GM19452 (cell line): ENCODE results near the gene TECPR2.
"Not testable (repeated sequence)": the region's sequence is repeated elsewhere in the genome, so short reads cannot be mapped to it uniquely, and the experiment has no call there.

Experiments
- ATAC-seq: cut with Tn5 transposase; IDR thresholded peaks from one replicate; pipeline ENCODE4 v1.9.1; 2021; ENCODE audit not compliant: unreplicated experiment

Gene TECPR2, protein sequence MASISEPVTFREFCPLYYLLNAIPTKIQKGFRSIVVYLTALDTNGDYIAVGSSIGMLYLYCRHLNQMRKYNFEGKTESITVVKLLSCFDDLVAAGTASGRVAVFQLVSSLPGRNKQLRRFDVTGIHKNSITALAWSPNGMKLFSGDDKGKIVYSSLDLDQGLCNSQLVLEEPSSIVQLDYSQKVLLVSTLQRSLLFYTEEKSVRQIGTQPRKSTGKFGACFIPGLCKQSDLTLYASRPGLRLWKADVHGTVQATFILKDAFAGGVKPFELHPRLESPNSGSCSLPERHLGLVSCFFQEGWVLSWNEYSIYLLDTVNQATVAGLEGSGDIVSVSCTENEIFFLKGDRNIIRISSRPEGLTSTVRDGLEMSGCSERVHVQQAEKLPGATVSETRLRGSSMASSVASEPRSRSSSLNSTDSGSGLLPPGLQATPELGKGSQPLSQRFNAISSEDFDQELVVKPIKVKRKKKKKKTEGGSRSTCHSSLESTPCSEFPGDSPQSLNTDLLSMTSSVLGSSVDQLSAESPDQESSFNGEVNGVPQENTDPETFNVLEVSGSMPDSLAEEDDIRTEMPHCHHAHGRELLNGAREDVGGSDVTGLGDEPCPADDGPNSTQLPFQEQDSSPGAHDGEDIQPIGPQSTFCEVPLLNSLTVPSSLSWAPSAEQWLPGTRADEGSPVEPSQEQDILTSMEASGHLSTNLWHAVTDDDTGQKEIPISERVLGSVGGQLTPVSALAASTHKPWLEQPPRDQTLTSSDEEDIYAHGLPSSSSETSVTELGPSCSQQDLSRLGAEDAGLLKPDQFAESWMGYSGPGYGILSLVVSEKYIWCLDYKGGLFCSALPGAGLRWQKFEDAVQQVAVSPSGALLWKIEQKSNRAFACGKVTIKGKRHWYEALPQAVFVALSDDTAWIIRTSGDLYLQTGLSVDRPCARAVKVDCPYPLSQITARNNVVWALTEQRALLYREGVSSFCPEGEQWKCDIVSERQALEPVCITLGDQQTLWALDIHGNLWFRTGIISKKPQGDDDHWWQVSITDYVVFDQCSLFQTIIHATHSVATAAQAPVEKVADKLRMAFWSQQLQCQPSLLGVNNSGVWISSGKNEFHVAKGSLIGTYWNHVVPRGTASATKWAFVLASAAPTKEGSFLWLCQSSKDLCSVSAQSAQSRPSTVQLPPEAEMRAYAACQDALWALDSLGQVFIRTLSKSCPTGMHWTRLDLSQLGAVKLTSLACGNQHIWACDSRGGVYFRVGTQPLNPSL (N-terminal part only)

DNA sequence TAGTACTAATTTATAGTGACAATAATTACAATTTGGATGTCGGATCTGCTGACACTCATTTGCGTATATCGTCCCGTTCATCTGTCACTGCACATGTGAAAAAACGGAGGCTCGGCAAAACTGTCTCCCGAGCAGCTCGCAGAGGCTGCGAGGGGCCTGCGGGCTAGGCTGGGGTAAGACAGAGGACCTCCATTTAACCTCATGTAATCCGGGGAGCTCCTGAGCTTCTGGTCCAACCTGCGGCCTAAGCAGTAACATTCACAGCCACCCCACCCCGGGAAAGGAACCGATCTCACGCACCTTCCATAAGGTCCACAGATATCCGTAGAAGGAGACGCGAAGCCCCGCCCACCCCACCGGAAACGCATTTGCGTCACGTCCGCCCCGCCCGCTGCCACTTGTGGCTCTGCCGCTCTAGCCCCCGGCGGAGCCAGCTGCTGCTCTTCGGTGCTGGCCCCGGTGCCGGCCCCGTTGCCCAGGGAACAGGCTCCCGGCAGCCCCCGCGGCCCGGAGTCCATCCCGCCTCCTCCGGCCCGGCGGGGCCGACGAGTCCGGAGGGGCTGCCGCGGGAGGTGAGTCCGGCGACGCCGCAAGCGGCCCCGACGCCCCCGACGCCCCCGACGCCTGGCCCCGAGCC lies at the start of gene TECPR2, which contains the start of gene CINP:
Gene TECPR2 (plus strand): TSS at position 397 of the 637 bp plus-strand sequence. CDS start 13,781 bp downstream, outside the sequence.
Gene CINP (minus strand): TSS at position 346 of the 637 bp plus-strand sequence. CDS start 39 bp downstream, at position 307.
- ATAC-seq = peak; percentile 84

DNA sequence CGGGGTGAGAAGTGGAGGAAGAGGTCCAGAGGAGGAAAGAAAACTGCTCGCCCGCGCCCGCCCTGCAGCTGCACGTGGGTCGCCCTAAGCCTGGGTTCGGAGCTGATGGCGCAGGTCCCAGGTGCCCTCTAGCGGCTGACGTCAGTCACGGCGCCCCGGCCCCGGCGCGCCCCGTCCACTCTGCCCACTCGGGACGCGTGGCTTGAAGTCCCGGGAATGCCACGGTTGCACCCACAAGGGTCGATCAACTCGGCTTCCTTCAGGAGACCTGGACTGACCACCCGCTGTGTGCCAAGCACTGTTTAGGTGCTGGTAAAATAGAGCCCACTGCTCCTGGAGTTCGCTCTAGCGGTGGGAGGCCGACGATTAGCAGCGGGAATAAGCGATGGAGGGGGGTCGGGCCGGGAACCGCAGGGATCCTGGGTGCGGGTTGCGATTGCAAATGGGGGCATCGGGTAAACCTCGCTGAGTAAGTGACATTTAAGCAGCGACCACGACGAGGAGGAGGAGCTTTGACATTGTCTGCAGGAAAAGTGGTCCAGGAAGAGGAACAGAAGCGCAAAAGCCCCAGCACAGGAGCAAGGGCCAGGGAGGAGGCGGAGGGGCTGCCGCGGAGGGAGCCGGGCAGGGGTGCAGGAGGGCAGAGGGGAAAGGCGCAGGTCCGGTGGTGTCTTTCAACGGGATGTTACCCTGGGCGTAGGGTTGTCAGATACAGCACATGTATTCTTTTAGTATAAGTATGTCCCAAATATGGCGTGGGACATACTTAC lies 48.3 kb upstream of the TECPR2 start:
- peak; percentile 46 for ATAC-seq

DNA sequence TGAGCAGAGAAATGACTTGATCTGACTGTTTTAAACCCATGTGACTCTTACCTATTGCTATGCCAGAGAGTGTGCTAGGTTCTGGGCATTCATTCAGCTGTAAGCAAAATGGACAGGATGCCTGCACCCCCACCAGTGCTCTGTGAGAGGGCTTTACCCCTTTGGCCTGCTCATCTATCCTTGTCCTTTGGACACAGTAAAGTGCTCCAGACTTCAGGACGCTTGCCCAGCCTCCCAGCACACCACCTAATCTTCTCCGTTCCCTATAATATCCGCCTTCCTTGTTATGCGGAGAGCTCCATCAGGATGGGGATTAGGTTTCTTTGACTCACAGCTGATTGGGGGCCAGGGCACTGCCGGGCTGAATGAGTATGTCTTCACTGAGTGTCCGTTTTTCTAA lies 47.6 kb upstream of the TECPR2 start:
- no peak for ATAC-seq

DNA sequence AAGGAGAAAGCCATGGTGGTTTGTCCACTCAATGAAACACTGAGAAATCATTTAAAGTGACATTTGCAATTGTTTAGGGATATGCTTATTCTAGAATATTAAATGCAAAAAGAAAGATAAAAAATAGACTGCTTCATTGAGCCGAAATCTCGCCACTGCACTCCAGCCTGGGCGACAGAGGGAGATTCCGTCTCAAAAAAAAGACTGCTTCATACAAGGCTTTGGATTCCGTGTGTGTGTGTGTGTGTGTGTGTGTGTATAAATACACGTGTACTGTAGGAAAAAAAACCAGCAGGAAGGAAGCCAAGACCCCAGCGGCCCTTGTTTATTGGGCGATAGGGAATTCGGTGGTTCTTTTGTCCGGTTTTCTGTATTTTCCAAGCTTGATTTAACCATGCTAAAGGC lies 46.4 kb upstream of the TECPR2 start:
- no peak for ATAC-seq

DNA sequence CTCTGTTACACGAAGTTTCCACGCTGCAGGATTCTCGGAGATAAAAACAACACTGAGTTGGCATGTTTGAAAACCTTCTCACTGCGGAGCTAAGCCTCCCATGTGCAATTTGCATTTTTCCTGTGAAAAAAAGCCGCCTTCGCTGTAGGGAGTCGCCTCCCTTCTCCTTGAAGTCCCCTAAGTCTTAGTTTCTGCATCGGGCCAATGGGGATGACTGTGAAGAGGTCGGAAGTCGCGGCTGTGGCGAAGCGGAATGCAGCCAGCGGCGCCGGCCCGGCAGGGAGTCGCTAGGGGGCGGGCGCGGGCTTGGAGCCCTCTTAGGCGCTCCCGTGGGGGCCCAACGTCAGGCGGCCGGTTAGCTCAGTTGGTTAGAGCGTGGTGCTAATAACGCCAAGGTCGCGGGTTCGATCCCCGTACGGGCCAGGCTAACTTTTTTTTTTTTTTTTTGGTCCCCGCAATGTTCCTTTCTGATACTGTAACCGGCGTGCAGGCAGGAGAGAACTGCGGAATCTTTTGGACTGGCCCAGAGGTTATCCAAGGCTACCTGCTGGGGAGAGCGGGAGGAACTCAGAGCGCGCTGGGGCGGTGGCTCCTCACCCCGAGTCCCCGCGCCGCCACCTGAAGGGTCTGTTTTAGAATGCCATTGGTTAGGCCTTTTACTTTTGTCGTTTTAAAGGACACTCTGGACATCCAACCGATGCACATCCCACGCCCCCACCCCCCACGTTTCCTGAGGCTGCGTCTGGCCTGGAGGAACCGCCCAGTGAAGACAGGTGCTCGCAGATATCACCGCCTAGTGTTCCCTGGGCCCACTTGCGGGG lies 45.8 kb upstream of the TECPR2 start:
- peak; percentile 63 for ATAC-seq

DNA sequence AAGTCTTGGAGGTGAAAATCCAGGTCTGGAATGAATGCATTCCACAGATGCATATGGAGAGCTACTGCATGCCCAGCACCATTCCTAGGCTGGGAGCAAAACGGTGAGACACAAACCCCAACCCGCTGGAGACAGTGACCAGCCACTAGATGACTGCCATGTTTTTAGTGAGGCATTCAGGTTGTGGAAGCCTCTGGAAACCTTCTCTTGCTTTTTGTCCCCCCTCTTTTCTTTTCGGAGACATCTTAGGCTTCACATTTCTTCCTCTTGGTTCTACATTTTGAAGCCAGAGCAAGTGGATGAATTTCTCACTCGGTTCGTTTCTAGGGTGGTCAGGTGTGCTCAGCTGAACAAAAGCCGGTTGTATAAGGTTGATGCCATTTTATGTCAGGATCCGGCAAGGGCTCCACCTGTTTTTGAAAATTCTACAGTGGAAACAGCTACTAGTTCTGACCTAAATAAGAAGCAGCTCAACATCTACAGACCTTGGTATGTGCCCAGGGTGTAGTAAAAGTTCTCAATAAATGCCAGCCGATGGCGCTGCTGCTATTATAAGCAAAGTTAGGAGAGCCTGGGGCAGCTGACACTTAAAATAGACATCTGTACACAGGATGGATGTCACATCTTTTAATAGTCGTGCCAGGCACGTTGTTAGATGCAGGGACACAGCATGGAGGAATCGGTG lies 45.0 kb upstream of the TECPR2 start:
- no peak for ATAC-seq

DNA sequence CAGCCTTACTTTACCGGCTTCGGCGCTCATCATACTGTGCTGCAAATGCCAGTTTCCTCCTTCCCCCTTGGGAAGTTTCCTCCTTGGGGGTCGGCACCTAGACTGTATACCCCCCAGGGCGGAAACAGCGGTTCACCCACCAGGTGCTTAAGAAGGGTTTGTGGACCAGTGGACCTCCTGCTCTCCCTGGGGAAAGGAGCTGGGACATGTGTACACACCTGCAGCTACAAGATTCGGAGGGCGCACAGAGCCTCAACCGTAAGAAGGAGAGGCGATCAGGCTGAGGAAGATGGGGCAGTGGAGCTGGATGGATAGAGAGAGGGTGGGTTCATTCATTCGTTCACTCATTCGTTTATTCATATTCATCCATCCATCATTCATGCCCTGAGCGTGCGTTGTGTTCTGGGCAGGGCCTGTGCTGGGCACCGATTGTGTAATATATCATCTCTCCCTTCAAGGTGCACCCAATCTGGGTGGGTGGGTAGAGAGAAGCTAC lies 43.9 kb upstream of the TECPR2 start:
- no peak for ATAC-seq

DNA sequence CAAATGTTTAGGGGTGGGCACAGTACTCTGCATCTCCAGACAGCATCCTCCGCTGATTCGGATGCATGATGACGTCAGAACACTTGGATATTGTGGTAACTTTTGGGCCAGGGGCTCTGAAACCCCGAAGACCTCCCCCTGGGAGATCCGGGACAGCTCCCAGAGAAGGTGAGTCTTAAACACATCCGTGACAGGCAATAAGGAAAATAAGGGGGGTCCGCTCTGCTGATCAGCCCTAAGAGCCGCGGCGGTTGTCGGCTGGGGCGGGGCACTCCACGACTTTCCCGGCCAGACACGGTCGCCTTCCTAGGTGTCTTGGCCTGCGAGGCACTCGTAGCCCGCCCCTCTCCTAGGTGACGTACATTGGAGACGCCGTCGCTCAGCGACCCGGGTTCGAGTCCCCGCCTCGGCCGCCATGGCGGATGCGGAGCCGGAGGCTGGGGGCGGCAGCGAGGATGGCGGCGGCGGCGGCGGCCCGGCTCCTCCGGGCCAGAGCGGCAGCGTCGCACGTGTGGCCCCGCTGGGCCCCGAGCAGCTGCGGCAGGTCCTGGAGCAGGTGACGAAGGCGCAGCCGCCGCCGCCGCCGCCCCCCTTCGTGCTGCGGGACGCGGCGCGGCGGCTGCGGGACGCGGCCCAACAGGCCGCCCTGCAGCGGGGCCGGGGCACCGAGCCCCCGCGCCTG lies 43.2 kb upstream of the TECPR2 start, which contains the start of gene ZNF839:
Gene ZNF839 (plus strand): TSS at position 396 of the 682 bp plus-strand sequence. CDS start 20 bp downstream, at position 416.
- peak; percentile 60 for ATAC-seq

DNA sequence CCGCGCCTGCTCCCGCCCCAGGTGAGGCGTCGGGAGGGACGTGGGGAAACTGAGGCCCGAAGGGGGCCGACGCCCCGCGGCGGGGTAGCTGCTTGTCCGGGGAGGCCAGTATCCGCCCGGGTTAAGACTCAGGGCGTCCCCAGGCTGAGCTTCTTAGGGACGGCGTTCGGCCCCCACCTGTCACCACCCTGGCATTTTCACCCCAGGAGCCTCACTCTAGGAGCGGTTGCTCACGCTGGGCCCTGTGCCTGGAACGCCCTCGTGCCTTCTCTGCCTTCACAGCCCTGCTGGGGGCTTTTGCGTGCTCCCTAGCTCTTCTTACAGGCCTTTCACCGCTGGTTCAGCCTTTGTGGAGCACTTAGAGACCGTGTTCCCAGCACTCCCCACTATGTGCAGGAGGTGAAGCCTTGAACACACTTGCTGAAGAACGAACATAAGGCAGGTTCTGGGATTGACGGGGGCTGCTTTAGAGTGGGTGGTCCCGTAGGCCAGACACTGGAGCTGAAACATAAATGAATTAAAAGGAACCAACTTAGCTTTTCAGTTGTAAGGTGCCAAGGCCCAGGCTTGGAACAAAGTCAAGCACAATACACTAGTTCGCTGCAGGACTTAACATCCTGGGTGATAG lies 42.6 kb upstream of the TECPR2 start:
- peak; percentile 19 for ATAC-seq

DNA sequence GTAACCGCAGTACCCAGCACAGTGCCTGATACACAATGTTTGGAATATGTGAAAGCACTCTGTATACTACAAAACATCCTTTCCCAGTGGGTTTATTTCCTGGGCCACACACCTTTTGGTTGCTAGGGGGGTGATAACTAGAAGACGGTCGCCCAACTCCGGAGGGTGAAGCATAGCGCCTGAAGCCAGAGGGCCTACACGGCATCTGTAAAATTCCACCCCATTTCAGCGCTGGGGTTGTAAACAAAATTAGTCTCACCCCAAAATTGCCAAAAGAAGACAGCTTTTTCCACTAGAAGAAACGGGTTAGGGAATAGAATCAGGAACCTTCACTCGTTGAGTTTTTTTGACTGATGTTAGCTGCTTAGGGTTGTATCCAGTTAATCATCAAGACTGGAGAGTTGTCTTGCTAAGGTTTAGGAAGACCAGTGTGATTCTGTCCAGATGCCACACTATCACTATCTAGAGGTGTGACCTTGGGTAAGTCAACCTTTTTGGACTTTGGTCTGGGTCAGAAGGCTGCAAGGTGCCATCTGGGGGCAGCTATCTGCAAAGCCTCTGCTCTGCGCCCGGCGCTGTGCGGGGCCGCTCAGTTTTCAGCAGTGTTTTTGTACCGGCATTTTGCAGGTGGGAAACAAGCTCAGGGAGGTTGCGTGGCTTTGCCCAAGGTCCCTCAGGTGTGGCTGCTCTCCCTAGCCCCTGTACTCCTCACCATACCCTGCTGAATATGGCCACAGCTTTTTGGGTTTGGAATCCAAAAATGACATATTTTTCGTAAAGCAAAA lies 41.9 kb upstream of the TECPR2 start:
- no peak for ATAC-seq

DNA sequence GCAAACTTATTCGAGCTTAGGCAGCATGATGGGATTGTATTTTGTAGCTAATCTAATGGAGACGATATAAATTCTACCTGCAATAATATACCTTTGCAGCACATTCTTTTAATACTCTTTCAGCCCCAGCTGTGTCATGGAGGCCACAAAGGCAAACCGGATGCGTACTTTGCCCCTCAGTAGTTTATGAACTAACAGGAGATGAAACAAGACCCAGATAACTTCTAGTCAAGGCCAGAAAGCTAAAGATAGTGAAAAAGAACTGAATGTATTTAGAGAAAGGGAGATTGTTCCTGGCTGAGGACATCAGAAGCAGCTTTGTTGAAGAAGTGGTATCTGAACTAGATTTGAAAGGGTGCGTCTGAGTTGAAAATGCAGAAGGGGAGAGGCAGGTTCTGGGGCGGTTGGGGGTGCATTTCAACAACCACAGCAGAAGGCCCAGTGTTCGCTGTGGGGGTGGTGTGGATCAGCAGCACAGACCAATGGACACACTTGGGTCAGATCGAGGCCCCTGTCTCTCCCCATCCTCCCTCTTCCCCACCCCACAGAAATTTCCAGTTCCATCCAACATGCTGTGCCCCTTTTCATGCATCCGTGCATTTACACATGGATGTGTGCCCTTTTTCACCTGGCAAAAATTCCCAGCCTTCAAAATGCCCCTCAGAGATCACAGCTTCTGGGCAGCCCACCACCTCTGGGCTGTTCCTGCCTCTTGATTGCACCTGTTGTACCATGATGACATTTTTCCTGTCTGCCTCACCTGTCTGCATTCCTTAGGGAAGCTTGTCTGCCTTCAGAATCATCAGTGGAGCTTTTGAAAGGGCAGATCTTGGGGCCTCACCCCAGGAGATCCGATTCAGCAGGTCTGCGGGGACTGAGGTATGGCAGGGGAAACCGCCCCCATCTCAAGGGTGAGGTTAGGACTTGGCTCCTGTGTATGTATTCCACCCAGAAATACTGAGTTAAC lies 41.0 kb upstream of the TECPR2 start:
- ATAC-seq = no peak

DNA sequence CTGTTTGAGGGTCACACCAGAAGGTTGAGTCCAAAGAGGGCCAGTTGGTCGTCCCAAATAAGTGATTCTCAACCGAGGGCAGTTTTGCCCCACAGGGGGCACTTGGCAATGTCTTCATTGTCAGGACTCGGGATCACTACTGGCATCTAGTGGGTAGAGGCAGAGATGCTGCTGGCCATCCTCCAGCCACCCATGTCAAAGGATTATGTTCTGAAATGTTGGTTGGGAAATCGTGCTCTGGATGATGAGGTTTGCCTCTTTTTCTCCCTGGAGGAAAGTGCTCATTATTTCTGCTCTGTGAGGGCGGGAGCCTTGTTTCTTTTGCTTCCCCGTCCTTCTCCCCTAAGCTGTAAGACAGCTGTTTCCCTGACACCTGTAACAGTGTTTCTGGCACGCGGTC lies 39.6 kb upstream of the TECPR2 start:
- ATAC-seq = no peak

DNA sequence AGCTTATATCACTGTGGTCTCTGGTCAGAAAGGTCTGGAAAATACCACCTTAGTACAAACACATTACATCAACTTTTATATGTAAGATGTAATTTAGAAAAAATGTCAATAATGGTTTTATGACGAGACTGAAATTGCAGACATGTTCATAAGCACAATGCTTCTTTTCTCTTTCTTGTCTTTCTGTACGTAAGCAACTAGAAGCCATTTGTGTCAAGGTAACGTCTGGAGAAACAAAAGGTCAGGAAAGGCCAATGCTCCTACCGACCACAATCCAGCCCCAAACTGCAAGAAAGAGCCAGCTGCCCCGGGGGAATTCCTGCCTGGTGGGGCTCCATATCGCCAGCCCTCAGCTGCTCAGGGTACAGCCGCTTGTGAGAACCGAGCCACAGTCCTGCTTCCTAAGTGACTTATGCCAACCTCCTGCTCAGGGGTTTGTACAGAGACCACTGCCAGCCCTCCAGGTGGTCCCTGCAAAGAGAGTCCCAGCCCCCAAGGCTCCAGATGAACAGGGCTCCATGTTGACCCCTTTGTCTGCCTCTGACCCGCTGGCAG lies 36.9 kb upstream of the TECPR2 start:
- no peak for ATAC-seq

DNA sequence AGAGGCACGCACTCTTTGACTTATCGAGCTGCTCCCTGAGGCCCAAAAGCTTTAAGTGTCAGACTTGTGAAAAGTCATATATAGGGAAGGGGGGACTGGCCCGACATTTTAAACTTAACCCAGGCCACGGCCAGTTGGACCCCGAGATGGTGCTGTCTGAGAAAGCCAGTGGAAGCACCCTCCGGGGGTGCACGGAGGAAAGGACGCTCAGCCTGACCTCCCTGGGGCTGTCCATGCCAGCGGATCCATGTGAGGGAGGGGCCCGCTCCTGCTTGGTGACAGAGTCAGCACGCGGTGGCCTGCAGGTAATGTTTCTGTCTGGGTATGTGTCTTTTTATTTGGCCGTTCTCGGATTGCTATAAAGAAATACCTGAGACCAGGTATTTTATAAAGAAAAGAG lies 36.2 kb upstream of the TECPR2 start:
- ATAC-seq = no peak

DNA sequence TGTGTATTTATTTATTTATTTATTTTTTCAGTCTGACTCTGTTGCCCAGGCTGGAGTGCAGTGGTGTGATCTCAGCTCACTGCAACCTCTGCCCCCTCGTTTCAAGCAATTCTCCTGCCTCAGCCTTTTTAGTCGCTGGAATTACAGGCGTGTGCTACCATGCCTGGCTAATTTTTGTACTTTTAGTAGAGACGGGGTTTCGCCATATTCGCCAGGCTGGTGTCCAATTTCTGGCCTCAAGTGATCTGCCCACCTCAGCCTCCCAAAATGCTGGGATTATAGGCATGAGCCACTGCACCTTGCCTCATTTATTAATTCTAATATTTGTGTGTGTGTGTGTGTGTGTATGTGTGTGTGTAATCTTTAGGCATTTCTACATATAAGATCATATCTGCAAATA lies 33.4 kb upstream of the TECPR2 start:
- ATAC-seq = not testable (repeated sequence)
